SK-N-SH treated with all-trans-retinoic acid at 6 μM for 48 hours (cell line): ENCODE measurements around the gene RNU2-1.

ENCODE experiments used
- ARNTL ChIP-seq: fragments of 450-650 bp; formaldehyde crosslinking; IDR thresholded peaks from 2 replicates; pipeline ENCODE4 v1.5.0; 2020; ENCODE audit warnings: low read depth, mild to moderate bottlenecking, moderate library complexity, borderline replicate concordance
- SNAI2 ChIP-seq: fragments of 250-450 bp; sonication (Bioruptor Pico); IDR thresholded peaks from 2 replicates; pipeline ENCODE4 v1.5.0; 2020; ENCODE audit warnings: mild to moderate bottlenecking, moderate library complexity

DNA sequence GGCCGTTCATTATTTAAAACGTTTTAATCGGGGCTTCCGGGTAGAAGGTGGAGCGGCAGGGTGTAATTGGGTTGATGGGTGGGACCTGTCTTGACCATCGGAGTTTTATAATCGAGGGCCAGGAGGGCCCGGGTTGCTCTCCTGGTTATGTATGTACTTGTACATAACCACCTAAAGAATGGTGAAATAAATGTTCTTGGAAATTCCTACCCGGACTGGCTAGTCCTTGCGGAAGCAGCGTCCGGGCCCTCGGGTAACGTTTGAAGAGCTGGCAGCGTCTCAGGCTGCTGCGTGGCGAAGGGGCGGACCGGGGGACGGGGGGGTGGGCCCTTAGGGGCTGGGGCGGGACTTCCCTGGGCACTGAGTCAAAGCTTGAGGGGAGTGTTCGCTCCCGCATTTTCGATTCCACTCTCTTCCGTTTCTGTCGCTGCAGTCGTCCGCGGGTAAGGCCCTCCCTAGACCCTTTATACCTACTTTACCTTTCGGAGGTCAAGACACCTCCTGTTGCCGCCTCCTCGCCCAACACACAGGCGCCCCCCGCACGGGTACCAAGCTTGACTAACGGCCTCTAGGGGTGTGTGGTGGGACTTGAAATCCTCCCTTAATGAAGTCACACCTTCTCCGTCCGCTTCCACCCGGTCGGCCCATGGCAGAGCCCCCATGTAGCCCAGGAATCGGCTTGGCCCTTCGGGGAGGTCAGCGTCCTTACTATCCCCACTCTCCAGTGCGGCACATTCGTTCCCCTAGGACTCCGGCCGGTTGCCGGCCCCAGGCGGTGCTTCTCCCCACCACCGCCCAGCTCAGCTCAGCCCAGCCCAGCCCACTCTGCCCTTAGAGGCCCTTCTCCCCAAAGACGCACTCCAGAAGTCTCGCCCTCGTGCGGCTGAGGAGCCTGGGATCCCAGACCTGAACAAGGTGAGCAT, 22.0 kb downstream of the RNU2-1 start, which contains the start of gene TMEM106A:
- TF ChIP-seq SNAI2 (CRISPR knock-in tag) (no peak), ARNTL (CRISPR knock-in tag) (no peak)
